ENCODE results near the gene FREM2. TPM values are rescaled to one million over a fixed set of nuclear protein-coding genes. Genes with fewer than 3 reads are reported as not detected.

Gene FREM2
- polyA plus RNA-seq, 1 of the 3 experiments (the other 2 are of a cell fraction), result not detected

GRCh38 chr13:38830442-38831045 is 143.7 kb downstream of the FREM2 start:
- Histone ChIP-seq H3K9me3 (no peaks in the 10 kb centered on the region), H3K27ac (ENCODE audit: low read depth in 2 of 2, low read length in 1 of 2) (no peak overlapping the region), H4K20me1 (ENCODE audit: insufficient read depth) (no peaks in the 10 kb centered on the region), H3K36me3 (replicated peaks in 1 of 2; ENCODE audit: control insufficient read depth in 1 of 2, insufficient read depth in 2 of 2, low read length in 1 of 2) (no peaks in the 10 kb centered on the region), H3F3A (replicated peaks; ENCODE audit: insufficient read depth) (no peaks in the 10 kb centered on the region), H3K4me3 (ENCODE audit: low read depth in 2 of 2, low read length in 1 of 2) (no peak overlapping the region), H3K27me3 (ENCODE audit: insufficient read depth) (no peaks in the 10 kb centered on the region), H3K9ac (no peak overlapping the region), H2AFZ (ENCODE audit: low read depth) (no peak overlapping the region), H3K9me2 (no peaks in the 10 kb centered on the region), H3K4me2 (no peak overlapping the region), H3K79me2 (ENCODE audit: insufficient read depth) (no peaks in the 10 kb centered on the region), H3K4me1 (ENCODE audit: control insufficient read depth in 1 of 2, insufficient read depth in 2 of 2, low read depth in 1 of 2, low read length in 1 of 2) (no peaks in the 10 kb centered on the region)
- no peak for DNase-seq
- TF ChIP-seq POLR2AphosphoS5 (IDR thresholded peaks at IDR 0.05; ENCODE audit: low read depth, low read length), result no peak
- CTCF ChIA-PET, result no interaction called here
- WGBS (ENCODE audit: low lambda C conversion rate), result 22% methylated on average over 8 of the region's 8 CpGs
- POLR2A ChIA-PET, result no interaction called here

GRCh38 chr13:38844581-38844980 is 157.7 kb downstream of the FREM2 start:
- no peaks in the 10 kb centered on the region for H3K36me3 ChIP-seq (replicated peaks in 1 of 2; ENCODE audit: control insufficient read depth in 1 of 2, insufficient read depth in 2 of 2, low read length in 1 of 2)
- H4K20me1 ChIP-seq (ENCODE audit: insufficient read depth), result no peaks in the 10 kb centered on the region
- WGBS (ENCODE audit: low lambda C conversion rate), result 68% methylated on average over 1 of the region's 1 CpG
- H3K9me2 ChIP-seq, result no peaks in the 10 kb centered on the region
- no peaks in the 10 kb centered on the region for H3K27me3 ChIP-seq (ENCODE audit: insufficient read depth)
- no peaks in the 10 kb centered on the region; a peak in 1 of 4 replicates for H3K4me1 ChIP-seq (ENCODE audit: control insufficient read depth in 1 of 2, insufficient read depth in 2 of 2, low read depth in 1 of 2, low read length in 1 of 2)
- CTCF ChIA-PET, result no interaction called here
- H3K4me2 ChIP-seq, result no peak overlapping the region
- H3K4me3 ChIP-seq (ENCODE audit: low read depth in 2 of 2, low read length in 1 of 2), result no peak overlapping the region
- DNase-seq, result no peak
- POLR2A ChIA-PET, result no interaction called here
- H3K9me3 ChIP-seq, result no peaks in the 10 kb centered on the region
- H3K79me2 ChIP-seq (ENCODE audit: insufficient read depth), result no peaks in the 10 kb centered on the region
- H3K9ac ChIP-seq, result no peak overlapping the region
- no peak overlapping the region for H3K27ac ChIP-seq (ENCODE audit: low read depth in 2 of 2, low read length in 1 of 2)
- no peak overlapping the region for H2AFZ ChIP-seq (ENCODE audit: low read depth)
- TF ChIP-seq POLR2AphosphoS5 (IDR thresholded peaks at IDR 0.05; ENCODE audit: low read depth, low read length) (no peak), JUND (IDR thresholded peaks at IDR 0.05) (no peak), NFIC (IDR thresholded peaks at IDR 0.05; ENCODE audit: borderline replicate concordance) (no peak), RCOR1 (IDR thresholded peaks at IDR 0.05; ENCODE audit: low read length) (no peak), REST (IDR thresholded peaks at IDR 0.05; ENCODE audit: low read depth, low read length) (no peak), CTCF (IDR thresholded peaks at IDR 0.05) (no peak), ELF1 (IDR thresholded peaks at IDR 0.05) (no peak), EP300 (IDR thresholded peaks at IDR 0.05; ENCODE audit: borderline replicate concordance in 1 of 2, low read depth in 1 of 2, low read length in 1 of 2) (no peak), PBX3 (IDR thresholded peaks at IDR 0.05) (no peak), FOXJ3 (CRISPR knock-in tag; IDR thresholded peaks at IDR 0.05) (no peak), NRF1 (IDR thresholded peaks at IDR 0.05; ENCODE audit: low read depth, low read length) (no peak), FOSL2 (IDR thresholded peaks at IDR 0.05; ENCODE audit: borderline replicate concordance, low read depth) (no peak), IRF3 (IDR thresholded peaks at IDR 0.05; ENCODE audit: low read depth, low read length) (no peak), YY1 (IDR thresholded peaks at IDR 0.05; ENCODE audit: low read depth) (no peak), TEAD4 (IDR thresholded peaks at IDR 0.05; ENCODE audit: borderline replicate concordance, insufficient read depth) (no peak), EZH2phosphoT487 (IDR thresholded peaks at IDR 0.05; ENCODE audit: borderline replicate concordance, low read depth) (no peak), RFX5 (IDR thresholded peaks at IDR 0.05; ENCODE audit: low read length) (no peak), CHD2 (IDR thresholded peaks at IDR 0.05; ENCODE audit: low read length, partially characterized antibody) (no peak), GABPA (IDR thresholded peaks at IDR 0.05; ENCODE audit: low read depth) (no peak), MEF2A (IDR thresholded peaks at IDR 0.05; ENCODE audit: borderline replicate concordance, low read depth) (no peak)
- H3F3A ChIP-seq (replicated peaks; ENCODE audit: insufficient read depth), result no peaks in the 10 kb centered on the region
